GM23338 (cell line): ENCODE data around the gene SLC44A4. TPM values are rescaled to one million over a fixed set of nuclear protein-coding genes. Genes with fewer than 3 reads are reported as not detected.
A peak's percentile ranks its signal among the peaks of the same experiment; 100 is the strongest.

Source experiments
- ATAC-seq: fragments of 200-7000 bp; cut with Tn5 transposase; 3 replicates; pipeline ENCODE4 v1.9.1; 2020
- DNase-seq: peaks from one replicate; pipeline ENCODE4 v3.0.0-alpha.2; 2015; ENCODE audit warnings: low spot score
- H2AFZ ChIP-seq: fragments of 200-600 bp; sonication (generic); 2 replicates; pipeline ENCODE4 v1.8.0; 2016; ENCODE audit warnings: antibody characterized with exemption, mild to moderate bottlenecking, moderate library complexity
- H3F3A ChIP-seq: fragments of 200-600 bp; sonication (generic); replicated peaks from 2 replicates; pipeline ENCODE4 v1.8.0; 2017; ENCODE audit warnings: antibody characterized with exemption, mixed run types, low read depth
- H3K27ac ChIP-seq: fragments of 200-600 bp; sonication (generic); 2 replicates; pipeline ENCODE4 v1.6.1; 2016; ENCODE audit warnings: low read depth
- H3K27me3 ChIP-seq: fragments of 200-600 bp; sonication (generic); 2 replicates; pipeline ENCODE4 v1.8.0; 2016; ENCODE audit warnings: mild to moderate bottlenecking, mixed run types, moderate library complexity; ENCODE audit not compliant: insufficient read depth
- H3K36me3 ChIP-seq: fragments of 200-600 bp; sonication (generic); 2 replicates; pipeline ENCODE4 v1.8.0; 2016; ENCODE audit warnings: mild to moderate bottlenecking; ENCODE audit not compliant: insufficient read depth
- H3K4me1 ChIP-seq: fragments of 200-600 bp; sonication (generic); 2 replicates; pipeline ENCODE4 v1.8.0; 2016; ENCODE audit warnings: mild to moderate bottlenecking, moderate library complexity; ENCODE audit not compliant: insufficient read depth
- H3K4me2 ChIP-seq: fragments of 200-600 bp; sonication (generic); 2 replicates; pipeline ENCODE4 v1.7.1; 2017; ENCODE audit warnings: mixed run types
- H3K4me3 ChIP-seq: fragments of 200-600 bp; sonication (generic); 2 replicates; pipeline ENCODE4 v1.6.1; 2016; ENCODE audit warnings: mixed run types
- H3K79me2 ChIP-seq: fragments of 200-600 bp; sonication (generic); replicated peaks from 2 replicates; pipeline ENCODE4 v1.8.0; 2017; ENCODE audit warnings: mild to moderate bottlenecking; ENCODE audit not compliant: insufficient read depth
- H3K9me2 ChIP-seq: fragments of 200-600 bp; sonication (generic); 2 replicates; pipeline ENCODE4 v1.8.0; 2017; ENCODE audit not compliant: insufficient read depth
- H4K20me1 ChIP-seq: fragments of 200-600 bp; sonication (generic); replicated peaks from 2 replicates; pipeline ENCODE4 v1.8.0; 2017; ENCODE audit warnings: mild to moderate bottlenecking; ENCODE audit not compliant: insufficient read depth
- H3K27ac Mint-ChIP-seq: 2 replicates; pipeline ENCODE4 v1.8.0; 2020; ENCODE audit warnings: inconsistent platforms, mild to moderate bottlenecking, moderate library complexity, mixed read lengths
- H3K27me3 Mint-ChIP-seq: 3 replicates; pipeline ENCODE4 v1.8.0; 2022; ENCODE audit warnings: low read depth, mild to moderate bottlenecking, moderate library complexity, mixed read lengths, inconsistent platforms; ENCODE audit not compliant: insufficient read depth, poor library complexity
- H3K36me3 Mint-ChIP-seq: 3 replicates; pipeline ENCODE4 v1.8.0; 2021; ENCODE audit warnings: low read depth, mild to moderate bottlenecking, inconsistent platforms, moderate library complexity, mixed read lengths
- H3K4me1 Mint-ChIP-seq: 3 replicates; pipeline ENCODE4 v1.8.0; 2020; ENCODE audit warnings: mild to moderate bottlenecking, inconsistent platforms, mixed read lengths
- H3K4me3 Mint-ChIP-seq: 3 replicates; pipeline ENCODE4 v1.8.0; 2021; ENCODE audit warnings: moderate library complexity, mild to moderate bottlenecking, inconsistent platforms, mixed read lengths
- H3K9me3 Mint-ChIP-seq: 3 replicates; pipeline ENCODE4 v1.8.0; 2020; ENCODE audit warnings: moderate library complexity, mild to moderate bottlenecking, inconsistent platforms, mixed read lengths
- CREB1 ChIP-seq: fragments of 250-450 bp; sonication (Bioruptor Pico); IDR thresholded peaks from 2 replicates; pipeline ENCODE4 v1.5.0; 2020; ENCODE audit warnings: low read depth, mild to moderate bottlenecking, moderate library complexity
- EZH2 ChIP-seq: fragments of 200-600 bp; sonication (generic); IDR thresholded peaks from one replicate; pipeline ENCODE4 v1.8.0; 2017; ENCODE audit warnings: antibody characterized with exemption, mild to moderate bottlenecking, low read depth; ENCODE audit not compliant: unreplicated experiment
- JUNB ChIP-seq: IDR thresholded peaks from one replicate; pipeline ENCODE4 v1.6.1; 2016; ENCODE audit warnings: antibody characterized with exemption; ENCODE audit not compliant: unreplicated experiment
- NANOG ChIP-seq: IDR thresholded peaks from 2 replicates; pipeline ENCODE4 v1.6.1; 2016; ENCODE audit warnings: antibody characterized with exemption, borderline replicate concordance
- POLR2AphosphoS5 ChIP-seq: IDR thresholded peaks from 2 replicates; pipeline ENCODE4 v1.6.1; 2016; ENCODE audit warnings: antibody characterized with exemption, low read depth
- REST ChIP-seq: IDR thresholded peaks from one replicate; pipeline ENCODE4 v1.6.1; 2018; ENCODE audit warnings: antibody characterized with exemption; ENCODE audit not compliant: unreplicated experiment
- STAT1 ChIP-seq: IDR thresholded peaks from one replicate; pipeline ENCODE4 v1.6.1; 2016; ENCODE audit warnings: antibody characterized with exemption; ENCODE audit not compliant: unreplicated experiment
- ZNF331 ChIP-seq: fragments of 250-450 bp; sonication (Bioruptor Pico); IDR thresholded peaks from 2 replicates; pipeline ENCODE4 v1.5.0; 2020; ENCODE audit warnings: low read depth, mild to moderate bottlenecking, moderate library complexity
- ZNF462 ChIP-seq: fragments of 250-450 bp; sonication (Bioruptor Pico); IDR thresholded peaks from 2 replicates; pipeline ENCODE4 v1.5.0; 2020; ENCODE audit warnings: mild to moderate bottlenecking, moderate library complexity
- polyA plus RNA-seq: library from polyadenylated mRNA; unstranded; fragments of >200 nt; fragmentation: Nextera tagmentation; extraction: Ambion mirVana; gene quantifications from 2 replicates; pipeline ENCODE4 v1.2.1, GENCODE V29; 2016
- total RNA-seq: library from RNA; depleted of rRNA; stranded (reverse); fragments of >200 nt; shearing (Covaris generic); gene quantifications from 2 replicates; pipeline ENCODE4 v1.2.3, GENCODE V29; 2014
- TF ChIP-seq, protein P1 (sequence below): IDR thresholded peaks from 2 replicates; pipeline ENCODE4 v1.6.1; 2016; ENCODE audit warnings: antibody characterized with exemption
- TF ChIP-seq, protein P2 (sequence below), 2 experiments: fragments of 200-600 bp in 1 of 2; sonication (generic) in 1 of 2; conservative IDR thresholded peaks; 2 replicates each; pipeline versions ENCODE4 v1.5.1 to v1.6.1; 2016 to 2017; ENCODE audit warnings: antibody characterized with exemption in 2 of 2, low read depth in 2 of 2, mild to moderate bottlenecking in 2 of 2, moderate library complexity in 1 of 2

SLC44A4 gene
- total and polyA plus RNA-seq, 2 experiments from 2014 or later = 1.1 to 3.7 TPM

GRCh38 chr6:31927242-31927862, 48.6 kb upstream of the SLC44A4 start, which contains the start of gene C2:
C2 (plus strand) TSS chr6:31927717; CDS start chr6:31927753, 36 bp downstream.
- H3K4me1 Mint-ChIP-seq = peaks cover 3% of the 10 kb centered on the region; the same call in 1 of the 3 replicates
- H3K27ac ChIP-seq = no peak within 1 kb of the TSS
- H3K36me3 ChIP-seq = no peaks in the 10 kb centered on the region
- no peaks in the 10 kb centered on the region for H3K36me3 Mint-ChIP-seq
- H3K27me3 Mint-ChIP-seq = peaks cover 8% of the 10 kb centered on the region
- no peak within 1 kb of the TSS for H3K4me3 Mint-ChIP-seq
- TF ChIP-seq CREB1 (CRISPR knock-in tag) = no peak
- no peak for TF ChIP-seq POLR2AphosphoS5
- TF ChIP-seq NANOG = no peak
- TF ChIP-seq EZH2 = no peak
- TF ChIP-seq STAT1 = no peak
- TF ChIP-seq, protein P1, sequence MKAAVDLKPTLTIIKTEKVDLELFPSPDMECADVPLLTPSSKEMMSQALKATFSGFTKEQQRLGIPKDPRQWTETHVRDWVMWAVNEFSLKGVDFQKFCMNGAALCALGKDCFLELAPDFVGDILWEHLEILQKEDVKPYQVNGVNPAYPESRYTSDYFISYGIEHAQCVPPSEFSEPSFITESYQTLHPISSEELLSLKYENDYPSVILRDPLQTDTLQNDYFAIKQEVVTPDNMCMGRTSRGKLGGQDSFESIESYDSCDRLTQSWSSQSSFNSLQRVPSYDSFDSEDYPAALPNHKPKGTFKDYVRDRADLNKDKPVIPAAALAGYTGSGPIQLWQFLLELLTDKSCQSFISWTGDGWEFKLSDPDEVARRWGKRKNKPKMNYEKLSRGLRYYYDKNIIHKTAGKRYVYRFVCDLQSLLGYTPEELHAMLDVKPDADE = no peak
- TF ChIP-seq JUNB = no peak
- no peak for TF ChIP-seq ZNF331 (CRISPR knock-in tag)
- TF ChIP-seq, protein P2, sequence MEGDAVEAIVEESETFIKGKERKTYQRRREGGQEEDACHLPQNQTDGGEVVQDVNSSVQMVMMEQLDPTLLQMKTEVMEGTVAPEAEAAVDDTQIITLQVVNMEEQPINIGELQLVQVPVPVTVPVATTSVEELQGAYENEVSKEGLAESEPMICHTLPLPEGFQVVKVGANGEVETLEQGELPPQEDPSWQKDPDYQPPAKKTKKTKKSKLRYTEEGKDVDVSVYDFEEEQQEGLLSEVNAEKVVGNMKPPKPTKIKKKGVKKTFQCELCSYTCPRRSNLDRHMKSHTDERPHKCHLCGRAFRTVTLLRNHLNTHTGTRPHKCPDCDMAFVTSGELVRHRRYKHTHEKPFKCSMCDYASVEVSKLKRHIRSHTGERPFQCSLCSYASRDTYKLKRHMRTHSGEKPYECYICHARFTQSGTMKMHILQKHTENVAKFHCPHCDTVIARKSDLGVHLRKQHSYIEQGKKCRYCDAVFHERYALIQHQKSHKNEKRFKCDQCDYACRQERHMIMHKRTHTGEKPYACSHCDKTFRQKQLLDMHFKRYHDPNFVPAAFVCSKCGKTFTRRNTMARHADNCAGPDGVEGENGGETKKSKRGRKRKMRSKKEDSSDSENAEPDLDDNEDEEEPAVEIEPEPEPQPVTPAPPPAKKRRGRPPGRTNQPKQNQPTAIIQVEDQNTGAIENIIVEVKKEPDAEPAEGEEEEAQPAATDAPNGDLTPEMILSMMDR (conservative IDR thresholded peaks at IDR 0.05; ENCODE audit: low read depth in 2 of 2) = no peak
- TF ChIP-seq ZNF462 = no peak
- no peak for TF ChIP-seq REST
- no peaks in the 10 kb centered on the region; the same call in 2 of the 3 replicates for H3K9me3 Mint-ChIP-seq
- H3K4me3 ChIP-seq = no peak within 1 kb of the TSS
- H3F3A ChIP-seq = no peaks in the 10 kb centered on the region
- no peaks in the 10 kb centered on the region for H3K79me2 ChIP-seq
- no peaks in the 10 kb centered on the region for H4K20me1 ChIP-seq
- no peaks in the 10 kb centered on the region for H3K27me3 ChIP-seq
- H3K4me1 ChIP-seq = no peaks in the 10 kb centered on the region
- H2AFZ ChIP-seq = 0 out of 2 replicates have a peak within 1 kb of the TSS, but pooled peaks have one; percentile 23
- ATAC-seq (peak; percentile 38; the same call in 2 of the 3 replicates), DNase-seq (no peak)
- no peak within 1 kb of the TSS for H3K27ac Mint-ChIP-seq
- H3K9me2 ChIP-seq = peaks cover 4% of the 10 kb centered on the region; the same call in 1 of the 2 replicates
- H3K4me2 ChIP-seq = no peak within 1 kb of the TSS
